AG08395 (cell line): Measurements from ENCODE around the gene IPO9.
"Not testable (repeated sequence)": the region's sequence is repeated elsewhere in the genome, so short reads cannot be mapped to it uniquely, and the experiment has no call there.

Experiments used
- DNase-seq: peaks from one replicate; pipeline ENCODE4 v3.0.0; 2012; ENCODE audit warnings: mixed read lengths, low spot score

The IPO9 gene

DNA sequence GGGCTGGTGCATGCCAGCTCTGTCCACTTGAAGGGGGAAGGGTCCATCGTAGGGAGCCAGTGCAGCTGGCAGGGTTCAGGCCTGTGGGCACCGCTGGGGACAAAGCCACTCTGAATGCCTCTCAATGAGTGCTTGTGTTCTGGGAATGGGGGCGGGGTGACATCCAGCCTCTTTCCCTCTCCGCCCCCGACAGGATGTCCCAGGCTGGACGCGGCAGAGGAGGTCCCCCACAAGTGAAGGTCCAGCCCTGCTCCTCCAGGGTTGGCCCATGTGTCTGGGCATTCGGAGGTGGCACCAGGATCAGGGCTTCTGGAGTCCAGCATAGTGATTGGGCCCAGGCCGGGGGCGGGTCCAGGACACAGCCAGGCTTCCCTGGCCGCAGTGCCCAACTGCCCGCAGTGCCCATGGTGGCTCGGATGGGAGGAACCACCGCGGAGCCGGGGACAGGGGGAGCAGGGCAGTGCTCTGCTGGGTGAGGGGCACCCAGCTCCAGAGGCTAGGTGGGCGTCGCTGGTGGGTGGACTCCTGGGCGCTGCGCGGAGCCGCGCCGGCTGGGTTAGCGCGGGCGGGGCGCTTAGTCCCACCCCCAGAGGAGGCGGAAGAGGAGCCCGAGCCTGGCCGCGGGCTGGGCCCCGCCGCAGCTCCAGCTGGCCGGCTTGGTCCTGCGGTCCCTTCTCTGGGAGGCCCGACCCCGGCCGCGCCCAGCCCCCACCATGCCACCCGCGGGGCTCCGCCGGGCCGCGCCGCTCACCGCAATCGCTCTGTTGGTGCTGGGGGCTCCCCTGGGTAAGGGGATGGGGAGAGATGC lies 59.5 kb downstream of the IPO9 start, which contains the start of gene SHISA4:
Gene SHISA4, plus strand, starts transcription at position 617 of the 808 bp plus-strand sequence. Its CDS starts 97 bp downstream, at position 714.
- peak; percentile 89 for DNase-seq

GRCh38 chr1:201889090-201889968 lies 60.4 kb downstream of the IPO9 start:
- no peak for DNase-seq

- no peak for DNase-seq
These were observed 61.3 kb downstream of the IPO9 start for GRCh38 chr1:201890223-201890622.

GRCh38 chr1:201890806-201891450 lies 62.0 kb downstream of the IPO9 start:
- no peak for DNase-seq

- DNase-seq = no peak
These were observed 62.6 kb downstream of the IPO9 start for GRCh38 chr1:201891451-201892045.

- DNase-seq = no peak
These were observed 63.3 kb downstream of the IPO9 start for GRCh38 chr1:201892211-201892610.

- no peak for DNase-seq
These were observed 64.5 kb downstream of the IPO9 start for GRCh38 chr1:201893431-201893830.

- DNase-seq = no peak
These were observed 65.6 kb downstream of the IPO9 start for GRCh38 chr1:201894343-201895119.

DNA sequence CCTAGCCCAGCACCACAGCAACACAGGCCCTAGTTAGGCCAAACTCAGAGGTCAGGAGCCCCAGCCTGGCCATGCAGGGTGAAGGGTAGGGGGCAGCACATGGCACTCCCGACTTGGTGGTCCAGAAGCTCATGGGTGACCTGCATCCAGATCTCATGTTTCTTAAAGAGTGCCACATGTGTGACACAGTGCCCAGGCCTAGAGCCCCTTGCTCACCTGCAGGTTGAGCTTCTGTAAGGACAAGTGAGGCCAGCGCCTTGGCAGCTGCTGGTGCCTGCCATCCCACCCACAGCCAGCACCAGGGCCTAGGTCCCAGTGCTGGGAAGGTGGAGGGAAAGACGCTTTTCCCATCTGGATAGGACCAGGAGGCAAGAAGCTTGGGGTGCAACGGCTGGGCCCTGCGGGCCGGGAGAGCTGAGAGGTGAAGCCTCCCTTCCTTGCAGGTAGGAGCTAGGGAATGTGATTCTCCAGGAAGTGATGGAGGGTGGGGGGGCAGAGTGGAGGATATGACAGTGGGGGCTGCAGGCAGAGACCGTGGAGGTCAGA lies 66.2 kb downstream of the IPO9 start:
- DNase-seq = no peak

- DNase-seq = peak; percentile 89
These were observed 67.2 kb downstream of the IPO9 start for GRCh38 chr1:201895913-201896807.

- DNase-seq = peak; percentile 80
These were observed 68.0 kb downstream of the IPO9 start for GRCh38 chr1:201896951-201897391.

GRCh38 chr1:201898240-201898894 lies 69.4 kb downstream of the IPO9 start:
- no peak for DNase-seq

DNA sequence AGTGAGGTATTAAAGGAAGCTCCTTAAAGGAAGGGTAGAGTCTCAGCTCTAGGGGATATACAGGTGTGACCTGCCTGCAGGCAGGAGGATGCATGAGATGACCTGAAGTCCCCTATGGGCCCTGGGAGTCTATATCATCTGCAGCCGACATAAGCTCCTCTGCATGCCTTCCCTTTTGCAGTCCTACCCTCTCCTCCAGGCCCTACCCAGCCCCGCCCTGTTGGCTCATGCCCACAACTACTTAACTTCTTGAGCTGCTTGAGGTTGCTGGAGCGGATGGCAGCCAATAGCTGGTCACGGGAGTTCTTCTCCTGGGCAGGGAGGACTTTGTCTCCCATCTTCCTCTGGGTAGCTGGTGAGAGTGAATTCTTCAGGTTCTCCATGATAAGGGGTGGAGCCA lies 70.0 kb downstream of the IPO9 start:
- DNase-seq = no peak

DNA sequence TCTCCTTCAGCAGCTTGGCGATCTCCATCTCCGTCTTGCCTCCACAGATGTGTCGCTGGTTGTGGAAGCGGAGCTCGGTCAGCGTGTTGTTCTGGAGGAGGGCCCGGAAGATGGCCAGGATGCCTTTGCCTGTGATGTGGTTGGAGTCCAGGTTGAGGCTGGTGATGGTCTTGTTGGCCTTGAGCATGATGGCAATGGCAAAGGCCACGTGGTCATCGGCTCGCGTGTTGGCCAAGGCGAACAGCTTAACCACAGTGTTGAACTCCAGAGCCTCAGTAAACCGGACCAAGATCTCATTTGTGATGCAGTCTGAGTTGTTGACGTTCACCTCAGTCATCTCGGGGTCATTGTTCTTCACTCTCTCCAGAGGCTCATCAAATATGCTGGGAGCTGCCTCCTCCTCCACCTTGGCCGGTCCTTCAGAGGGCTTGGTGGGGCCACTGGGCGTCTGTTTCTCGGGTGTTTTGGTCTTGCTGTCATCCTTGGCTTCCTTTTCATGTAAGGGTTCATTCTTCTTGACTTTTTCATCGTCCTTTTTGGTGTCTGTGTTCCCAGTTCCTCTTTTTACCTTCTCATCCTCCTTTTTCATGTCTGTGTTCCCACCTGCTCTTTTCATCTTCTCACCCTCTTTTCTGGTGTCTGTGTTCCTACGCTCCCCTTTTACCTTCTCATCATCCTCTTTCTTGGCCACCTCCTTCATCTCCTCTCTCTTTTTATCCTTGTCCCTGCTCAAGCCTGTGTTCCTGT lies 70.9 kb downstream of the IPO9 start:
- no peak for DNase-seq

- DNase-seq = no peak
These were observed 71.5 kb downstream of the IPO9 start for GRCh38 chr1:201900476-201900875.

DNA sequence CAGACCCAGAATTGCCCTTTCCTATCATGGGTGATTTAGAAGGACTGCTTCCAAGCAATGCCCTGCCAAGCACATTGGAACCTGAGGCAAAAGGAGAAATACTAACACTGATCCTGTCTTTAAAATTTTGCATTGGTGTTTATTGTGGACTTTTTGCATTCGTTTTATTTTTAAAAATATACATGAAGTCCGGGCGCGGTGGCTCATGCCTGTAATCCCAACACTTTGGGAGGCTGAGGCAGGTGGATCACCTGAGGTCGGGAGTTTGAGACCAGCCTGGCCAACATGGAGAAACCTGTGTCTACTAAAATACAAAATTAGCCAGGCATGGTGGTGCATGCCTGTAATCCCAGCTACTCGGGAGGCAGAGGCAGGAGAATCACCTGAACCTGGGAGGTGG lies 72.1 kb downstream of the IPO9 start:
- not testable (repeated sequence) for DNase-seq

DNA sequence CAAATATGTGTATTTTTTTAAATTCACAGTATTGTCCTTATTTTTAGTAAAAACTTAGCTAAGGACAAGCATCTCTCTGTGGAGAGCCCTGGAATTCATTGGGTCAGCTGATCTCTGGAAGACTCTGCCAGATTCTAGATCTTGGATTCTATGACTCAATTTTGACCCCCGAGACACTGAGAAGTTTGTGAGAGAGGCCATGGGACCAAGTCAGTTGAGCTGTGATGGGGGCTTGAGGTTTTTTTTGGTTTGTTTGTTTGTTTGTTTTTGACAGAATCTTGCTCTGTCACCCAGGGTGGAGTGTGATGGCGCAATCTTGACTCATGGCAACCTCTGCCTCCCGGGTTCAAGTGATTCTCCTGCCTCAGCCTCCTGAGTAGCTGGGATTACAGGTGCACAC lies 73.2 kb downstream of the IPO9 start:
- peak; percentile 55 for DNase-seq

GRCh38 chr1:201903135-201903534 lies 74.2 kb downstream of the IPO9 start:
- DNase-seq = peak; percentile 70

DNA sequence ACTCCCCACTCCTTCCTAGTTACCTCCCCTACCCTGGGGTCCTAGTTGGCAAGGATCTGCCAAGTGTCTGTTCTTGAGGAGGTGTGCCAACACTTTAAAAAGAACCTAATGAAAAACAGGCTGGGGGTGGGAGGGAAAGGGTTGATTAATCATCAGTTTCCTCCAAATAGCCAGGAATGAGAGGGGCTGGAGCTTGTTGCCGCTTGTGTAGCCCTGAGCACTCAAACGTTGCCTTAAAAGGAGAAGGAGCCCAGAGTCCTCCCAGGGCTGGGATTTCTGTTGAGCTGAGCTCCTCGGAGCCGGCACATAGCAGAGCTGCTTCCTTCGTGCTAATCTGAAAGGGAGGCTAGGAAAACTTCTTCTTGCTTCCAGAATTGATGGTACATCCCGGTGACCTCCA lies 75.6 kb downstream of the IPO9 start:
- peak; percentile 89 for DNase-seq
